Peyer's patch (tissue), 4 donors: ENCODE results near the gene ZBTB16.
A peak's percentile ranks its signal among the peaks of the same experiment; 100 is the strongest.

ENCODE experiments used
- CTCF ChIP-seq, 6 experiments: fragments of 450-650 bp in 4 of 6; fragments of 200-600 bp in 2 of 6; sonication (generic) in 1 of 6; IDR thresholded peaks; one replicate each; pipeline ENCODE4 v1.5.1; 2017 to 2019; ENCODE audit warnings: antibody characterized with exemption in 6 of 6, mild to moderate bottlenecking in 3 of 6, moderate library complexity in 1 of 6
- POLR2A ChIP-seq, 2 donors: fragments of 450-650 bp; IDR thresholded peaks; one replicate each; pipeline ENCODE4 v1.5.1; 2017; ENCODE audit warnings: antibody characterized with exemption in 2 of 2, mild to moderate bottlenecking in 2 of 2, moderate library complexity in 2 of 2

GRCh38 chr11:114116800-114117199 lies 57.3 kb downstream of the ZBTB16 start:
- TF ChIP-seq CTCF (IDR thresholded peaks at IDR 0.05) (no peak), POLR2A (IDR thresholded peaks at IDR 0.05) (peak in 1 of 2 donors; percentile 27)
